NCI-H2029 treated with DMSO at 0.1 percent for 48 hours (cell line): ENCODE results near the gene C20orf144.

Experiments
- DNase-seq: peaks from one replicate; lab custom pipeline; 2025; lab: John Stamatoyannopoulos, UW

C20orf144 gene

DNA sequence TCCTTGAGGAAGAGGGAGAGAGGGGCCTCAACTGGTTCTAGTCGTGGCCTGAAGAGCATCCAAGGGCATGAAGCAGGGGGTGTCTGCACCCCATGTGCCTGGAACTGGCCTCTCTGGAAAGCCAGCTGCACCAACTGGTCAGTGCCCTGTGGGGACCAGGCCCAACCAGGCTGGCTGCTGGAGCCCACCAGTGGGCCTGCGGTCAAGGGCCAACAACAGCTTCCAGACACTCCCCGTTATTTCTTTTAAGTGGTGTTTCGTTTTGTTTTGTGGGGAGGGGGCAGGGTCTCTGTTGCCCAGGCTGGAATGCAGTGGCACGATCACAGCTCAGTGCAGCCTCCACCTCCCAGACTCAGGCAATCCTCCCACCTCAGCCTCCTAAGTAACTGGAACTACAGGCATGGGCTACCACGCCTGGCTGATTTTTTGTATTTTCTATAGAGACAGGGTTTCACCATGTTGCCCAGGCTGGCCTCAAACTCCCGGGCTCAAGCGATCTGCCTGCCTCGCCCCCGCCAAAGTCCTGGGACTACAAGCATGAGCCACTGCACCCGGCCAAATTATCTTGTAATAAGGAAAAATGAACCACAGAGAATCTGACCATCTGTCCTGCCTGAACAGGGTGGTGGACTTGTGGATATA, 11.9 kb upstream of the C20orf144 start:
- no peak for DNase-seq

DNA sequence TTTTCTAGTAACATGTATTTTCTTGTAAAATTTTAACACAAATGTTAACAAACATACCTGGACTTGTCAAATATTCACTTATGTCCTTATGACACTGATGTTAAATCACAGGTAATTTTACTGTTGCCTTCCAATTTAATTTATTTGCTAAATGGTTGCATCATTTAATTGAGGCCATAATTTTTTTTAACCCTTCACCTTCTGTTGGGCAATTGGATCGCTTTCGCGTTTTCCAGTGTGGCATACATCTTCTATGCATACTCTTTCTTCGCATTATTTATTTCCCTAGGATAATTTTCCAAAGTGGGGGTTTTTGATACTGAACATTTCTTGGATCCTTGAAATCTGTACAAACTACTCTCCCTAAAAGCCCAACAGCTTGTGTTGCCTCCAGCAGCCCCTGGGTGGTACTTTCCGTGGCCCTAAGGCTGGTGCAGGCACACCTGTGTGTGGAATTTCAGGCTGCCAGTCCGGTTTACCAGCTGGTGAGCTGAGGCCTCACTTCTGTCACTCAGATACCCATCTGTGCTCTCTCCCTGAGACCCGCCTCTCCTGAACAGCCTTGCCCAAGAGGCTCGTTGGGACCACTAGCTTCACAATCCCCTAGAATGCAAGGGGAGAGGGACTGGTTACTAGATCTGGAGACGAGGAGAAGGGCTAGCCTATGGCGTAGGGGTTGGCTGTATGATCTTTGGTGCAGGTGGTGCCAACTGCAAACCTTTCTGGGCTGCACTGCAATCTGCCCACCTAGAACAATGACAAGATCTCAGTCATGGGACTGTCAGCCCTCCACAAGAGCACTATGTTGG, 11.2 kb upstream of the C20orf144 start:
- DNase-seq, result peak; percentile 12

DNA sequence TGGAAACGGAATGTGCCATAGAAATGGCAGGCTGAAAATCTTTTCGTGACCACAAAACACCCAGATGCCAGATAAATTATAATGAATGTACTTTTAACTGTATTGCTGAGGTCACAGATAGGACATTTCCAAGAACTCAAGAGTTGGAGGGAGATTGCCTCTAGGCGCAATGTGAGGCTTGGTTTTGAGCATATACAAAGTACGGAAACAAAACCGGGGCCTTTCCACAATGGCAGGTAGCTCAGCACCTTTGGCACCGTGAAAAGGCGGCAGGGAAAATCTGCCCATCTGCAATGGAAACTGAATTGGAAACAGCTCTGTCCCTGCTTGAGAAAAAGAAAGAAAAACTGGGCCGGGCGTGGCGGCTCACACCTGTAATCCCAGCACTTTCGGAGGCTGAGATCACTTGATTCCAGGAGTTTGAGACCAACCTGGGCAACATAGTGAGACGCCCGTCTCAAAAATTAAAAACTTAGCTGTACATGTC, 10.5 kb upstream of the C20orf144 start:
- no peak for DNase-seq

DNA sequence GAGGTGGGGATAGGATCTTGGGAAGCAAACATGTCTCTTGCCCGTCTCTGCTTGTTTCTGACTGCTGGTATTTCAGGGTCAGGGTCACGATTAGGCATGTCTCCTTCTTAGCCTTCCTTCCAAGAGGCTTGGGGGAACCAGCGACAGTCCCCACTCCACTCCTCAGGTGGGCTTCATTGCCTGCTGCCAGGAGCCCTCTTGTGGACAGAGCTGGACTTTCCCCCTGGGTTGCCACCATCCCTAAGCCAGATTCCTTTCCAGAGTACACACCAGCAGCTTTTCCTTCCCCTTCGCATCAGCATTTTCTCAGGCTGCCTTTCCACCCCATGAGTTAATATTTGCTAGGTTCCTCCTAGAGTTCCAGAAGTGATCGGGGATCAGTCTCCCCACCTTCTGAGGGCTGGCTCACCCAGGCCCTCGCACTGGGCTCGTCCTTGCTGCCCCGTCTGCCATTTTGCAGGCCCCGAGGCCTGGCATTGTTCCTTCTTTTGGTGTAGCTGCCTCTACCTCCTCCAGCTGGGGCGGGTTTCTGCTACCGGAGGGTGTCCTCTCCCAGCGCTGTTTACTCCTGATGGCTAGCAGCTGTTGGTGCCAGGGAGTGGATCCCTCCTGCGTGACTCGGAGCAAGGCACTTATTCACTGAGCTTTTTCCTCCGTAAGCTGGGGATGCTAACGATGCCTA, 8.8 kb upstream of the C20orf144 start:
- peak; percentile 81 for DNase-seq

DNA sequence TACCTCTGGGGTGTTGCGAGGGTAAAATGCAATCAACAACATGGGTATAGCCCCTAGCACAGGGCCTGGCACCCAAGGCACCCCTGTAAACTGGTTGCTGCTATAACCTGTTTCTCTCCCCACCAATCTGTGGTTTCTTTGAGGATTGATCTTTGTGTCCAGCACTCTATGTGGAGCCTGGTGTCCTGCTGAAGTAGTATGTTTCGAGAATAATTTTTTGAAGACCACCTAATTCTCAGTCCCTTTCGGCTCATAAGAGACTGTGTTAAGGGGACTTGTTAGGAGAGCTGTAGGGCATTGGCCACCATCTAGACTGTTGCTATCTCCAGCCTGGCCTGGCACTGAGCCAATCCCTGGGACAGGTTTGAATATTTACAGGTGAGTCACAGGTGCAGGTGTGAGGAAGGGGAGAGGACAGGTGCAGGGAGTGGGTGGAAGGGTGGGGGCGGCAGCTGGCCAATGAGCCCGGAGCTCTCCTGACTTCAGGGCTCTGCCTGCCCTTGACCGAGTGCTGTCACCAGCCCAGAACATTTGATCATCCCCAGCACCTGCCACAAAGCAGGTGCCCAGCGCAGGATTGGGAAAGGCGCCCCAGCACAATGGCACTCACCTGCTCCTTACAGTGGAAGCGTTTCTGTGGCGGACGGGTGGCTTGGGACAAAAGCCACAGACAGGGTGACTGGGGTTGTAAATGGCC, 8.1 kb upstream of the C20orf144 start:
- DNase-seq, result peak; percentile 98

DNA sequence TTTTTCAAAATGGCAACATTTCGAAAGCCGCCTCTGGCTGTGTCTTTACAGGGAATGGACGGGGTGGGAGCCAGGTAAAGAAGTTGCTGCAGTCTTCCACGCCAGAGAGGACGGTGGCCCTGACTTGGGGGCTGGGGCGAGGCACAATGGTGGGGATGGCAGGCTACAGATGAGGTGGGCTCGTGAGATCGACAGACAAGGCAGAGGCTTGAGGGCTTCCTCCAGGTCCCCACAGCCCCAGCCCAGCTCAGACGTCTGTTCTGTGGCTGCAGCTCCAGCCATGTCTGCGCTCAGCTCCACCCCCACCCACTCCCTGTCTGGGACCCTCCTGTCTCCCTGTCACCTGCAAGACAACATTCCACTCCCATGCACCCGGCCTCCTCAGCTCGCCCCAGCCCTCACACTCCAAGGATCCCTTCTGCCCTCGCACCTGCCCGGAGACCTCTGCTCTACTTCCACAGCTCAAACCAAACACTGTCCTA, 7.4 kb upstream of the C20orf144 start:
- peak; percentile 13 for DNase-seq

DNA sequence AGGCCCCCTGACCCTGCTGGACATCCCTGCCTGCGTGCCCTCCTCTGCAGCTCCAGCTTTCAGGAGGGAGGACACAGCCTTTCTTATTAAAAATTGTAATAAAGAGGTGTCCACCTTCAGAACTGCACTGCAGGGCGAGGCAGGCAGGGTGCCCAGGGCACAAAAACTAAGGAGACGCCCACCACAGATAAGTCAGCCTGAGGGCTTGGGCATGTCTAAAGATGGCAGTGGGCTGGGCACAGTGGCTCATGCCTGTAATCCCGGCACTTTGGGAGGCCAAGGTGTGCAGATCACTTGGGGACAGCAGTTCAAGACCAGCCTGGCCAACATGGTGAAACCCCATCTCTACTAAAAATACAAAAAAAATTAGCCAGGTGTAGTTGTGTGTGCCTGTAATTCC, 7.0 kb upstream of the C20orf144 start:
- no peak for DNase-seq

DNA sequence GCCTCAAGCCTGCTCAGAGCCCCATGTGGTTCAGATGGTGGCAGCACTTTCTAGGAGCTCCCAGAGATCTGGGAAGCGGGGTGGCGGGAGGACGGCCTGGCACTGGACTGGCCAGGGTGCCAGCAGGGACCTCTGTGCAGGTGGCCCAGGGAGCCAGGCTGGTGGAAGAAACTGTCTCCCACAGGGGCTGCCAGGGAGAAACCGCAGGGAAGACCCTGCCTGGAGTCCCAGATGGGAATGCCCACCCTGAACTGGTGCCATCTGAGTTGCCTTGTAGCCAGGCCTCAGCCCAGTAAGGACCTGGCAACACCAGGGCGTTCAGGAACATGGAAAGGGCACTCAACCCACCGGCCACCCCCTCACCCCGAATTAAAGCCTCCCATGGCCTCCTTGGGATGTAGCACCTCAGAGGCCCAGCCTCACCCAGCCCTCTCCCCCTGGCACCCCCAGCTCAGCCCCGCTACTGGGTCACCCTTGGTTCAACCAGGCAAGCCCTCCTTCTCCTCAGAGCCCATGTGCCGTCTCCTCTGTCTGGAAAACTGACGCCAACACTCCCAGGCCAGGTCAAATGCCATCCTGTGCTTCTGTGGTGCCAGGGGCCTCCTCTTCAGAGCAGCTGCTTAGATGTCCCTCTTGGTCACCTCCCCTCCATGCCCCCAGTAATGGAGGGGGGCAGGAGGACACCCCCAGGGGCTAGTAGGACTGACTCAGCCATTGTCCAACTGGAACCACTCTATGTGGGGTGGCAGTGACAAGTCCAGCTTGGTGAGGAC, 5.9 kb upstream of the C20orf144 start:
- DNase-seq, result no peak

DNA sequence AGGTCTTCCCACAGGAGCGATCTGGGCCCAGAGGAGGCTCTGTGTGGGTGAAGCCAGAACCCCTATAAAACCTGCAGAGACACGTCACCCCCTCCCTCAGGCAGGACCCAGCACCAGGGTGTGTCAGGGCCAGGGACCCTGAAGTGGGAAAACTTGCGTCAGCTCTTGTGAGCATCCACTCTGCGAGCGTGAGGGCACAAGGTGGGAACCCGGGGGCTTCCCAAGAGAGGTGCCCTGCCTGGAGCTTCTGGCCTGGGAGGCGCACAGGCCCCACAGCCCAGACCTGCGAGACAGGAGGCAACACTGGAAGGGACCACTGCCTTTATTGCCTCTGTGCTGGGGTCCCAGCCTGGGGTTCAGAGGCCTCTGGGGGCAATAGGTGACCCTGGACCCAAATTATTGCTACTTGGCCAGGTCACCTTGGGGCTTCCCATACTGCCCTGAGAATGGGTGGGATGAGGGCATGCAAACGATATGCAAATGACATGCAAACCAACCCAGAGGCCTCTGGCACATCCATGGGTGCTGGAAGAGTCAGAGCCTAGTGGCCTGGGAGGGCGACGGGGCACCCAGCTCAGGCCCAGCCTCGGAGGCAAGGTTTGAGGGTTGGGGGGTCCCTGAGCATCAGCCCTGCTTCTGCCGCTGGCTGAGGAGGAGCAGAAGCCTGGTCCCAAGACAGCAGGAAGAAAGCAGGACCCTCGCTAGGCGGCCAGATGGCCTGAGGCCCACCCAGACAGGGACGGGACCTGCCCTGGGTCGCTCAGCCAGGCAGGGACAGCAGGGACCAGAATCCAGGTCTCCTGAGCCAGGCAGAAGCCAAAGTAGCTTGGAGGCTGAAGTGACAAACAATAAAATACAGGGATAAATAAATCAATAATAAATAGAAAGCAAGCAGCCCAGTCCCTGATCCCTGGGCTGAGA, 5.1 kb upstream of the C20orf144 start:
- no peak for DNase-seq

DNA sequence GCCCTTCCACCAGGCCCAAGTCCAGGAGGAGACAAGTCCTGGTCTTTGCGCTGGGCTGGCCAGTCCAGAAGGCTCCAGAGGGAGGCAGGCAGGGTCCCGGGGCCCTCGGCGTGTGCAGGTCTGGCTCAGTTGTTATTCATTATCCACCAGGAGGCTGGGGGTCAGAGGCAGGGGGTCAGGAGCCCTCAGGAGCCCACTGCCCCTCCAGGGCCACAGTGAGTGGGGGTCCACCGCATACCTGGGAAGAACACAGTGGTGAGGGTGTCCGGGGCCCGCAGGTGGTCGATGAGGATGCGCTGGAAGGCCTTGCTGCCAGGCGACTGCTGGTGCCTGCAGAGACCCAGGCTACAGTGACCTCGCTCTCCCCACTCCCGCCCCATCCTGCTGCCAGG, 4.4 kb upstream of the C20orf144 start:
- DNase-seq, result no peak

DNA sequence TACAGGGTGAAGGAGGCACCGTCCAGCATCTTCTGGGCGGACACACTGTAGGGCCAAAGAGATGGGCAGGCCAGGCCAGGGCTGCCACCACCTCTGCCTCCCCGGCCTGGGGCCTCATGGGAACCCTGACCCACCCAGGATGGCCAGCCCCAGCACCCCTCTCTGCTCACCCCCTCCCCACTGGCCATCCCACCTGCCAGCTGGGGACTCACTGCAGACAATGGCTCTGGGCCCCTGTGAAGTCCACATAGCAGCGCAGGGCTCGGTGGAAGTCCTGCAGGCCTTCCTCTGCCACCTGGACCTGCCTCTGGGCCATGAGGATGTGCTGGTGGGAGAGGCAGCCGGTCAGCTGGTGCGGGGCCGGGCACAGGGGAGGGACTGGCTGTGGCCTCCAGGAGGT, 3.6 kb upstream of the C20orf144 start:
- DNase-seq, result no peak

DNA sequence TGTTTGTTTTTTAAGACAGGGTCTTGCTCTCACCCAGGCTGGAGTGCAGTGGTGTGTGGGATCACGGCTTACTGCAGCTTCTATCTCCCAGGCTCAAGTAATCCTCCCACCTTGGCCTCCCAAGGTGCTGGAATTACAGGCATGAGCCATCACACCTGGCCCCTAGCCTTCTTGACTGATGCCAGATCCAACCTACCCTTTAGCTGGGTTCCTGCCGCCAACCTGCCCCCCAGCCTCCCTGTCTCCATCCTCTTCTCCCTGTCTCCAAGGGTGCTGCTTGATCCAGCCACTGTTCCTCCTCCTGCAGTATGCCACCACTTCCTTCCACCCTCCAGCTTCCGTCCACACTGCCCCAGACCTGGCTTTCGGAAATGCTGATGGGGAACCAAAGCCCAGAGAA, 3.2 kb upstream of the C20orf144 start:
- no peak for DNase-seq

DNA sequence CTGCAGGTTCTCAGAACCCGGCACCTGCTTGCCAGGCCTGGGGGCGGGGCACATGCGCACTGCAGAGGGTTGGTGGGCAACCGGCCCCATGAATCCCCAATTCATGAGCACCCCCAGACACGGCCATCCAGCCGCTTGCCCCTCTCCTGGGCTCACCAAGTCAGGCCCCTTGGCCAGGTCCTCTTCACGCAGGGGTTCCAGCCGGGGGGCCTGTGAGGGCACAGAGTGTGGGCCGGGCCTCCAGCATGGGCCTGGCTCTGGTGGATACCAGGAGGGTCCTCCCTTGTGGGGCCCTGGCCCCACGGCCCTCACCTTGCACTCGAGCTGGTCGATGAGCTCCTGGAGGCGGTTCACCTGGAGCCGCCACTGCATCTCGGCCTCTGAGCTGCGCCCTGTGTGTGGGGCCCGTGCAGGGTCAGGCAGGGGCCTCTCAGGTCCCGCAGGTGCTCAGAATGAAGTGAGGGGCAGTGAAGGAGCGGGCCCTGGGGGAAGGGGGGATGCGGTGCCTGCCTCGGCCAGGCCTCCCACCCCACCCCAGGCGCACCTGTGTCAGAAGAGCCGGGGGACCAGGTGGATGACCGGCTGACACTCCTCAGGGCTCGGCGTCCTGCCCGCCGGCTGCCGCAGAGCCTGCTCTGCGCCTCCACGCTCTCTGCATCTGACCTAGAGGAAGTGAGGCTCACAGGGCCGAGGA, 2.6 kb upstream of the C20orf144 start:
- DNase-seq, result no peak

DNA sequence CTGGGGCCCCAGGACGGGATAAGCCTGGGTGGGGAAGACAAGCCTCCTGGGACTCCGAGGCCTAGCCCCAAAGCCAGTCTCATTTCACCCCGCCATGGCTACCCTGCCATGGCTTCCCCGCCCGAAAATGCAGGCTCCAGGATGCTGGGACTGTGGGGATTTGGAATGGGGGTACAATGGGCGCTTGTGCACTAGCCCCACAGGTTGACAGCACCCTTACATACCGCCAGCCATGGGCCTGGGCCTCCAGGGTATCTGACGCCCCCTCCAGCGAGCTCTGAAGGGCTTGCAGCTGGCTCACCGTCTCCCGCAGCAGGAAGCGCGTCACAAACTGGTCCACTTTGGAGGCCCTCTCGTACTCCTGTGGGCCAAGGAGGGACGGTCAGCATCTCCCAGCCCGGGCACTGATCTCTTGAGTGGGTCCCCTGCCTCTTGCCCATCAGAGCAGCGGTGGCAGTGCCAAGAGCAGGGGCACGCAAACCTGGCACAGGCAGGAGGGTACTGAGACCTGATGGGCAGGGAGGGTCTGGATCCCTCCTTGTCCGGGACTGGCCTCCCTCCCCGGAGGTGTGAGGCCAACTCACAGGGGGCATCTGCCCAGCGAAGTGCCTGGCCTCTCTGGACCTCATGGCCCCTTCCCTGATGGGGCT, 2.0 kb upstream of the C20orf144 start:
- DNase-seq, result no peak

DNA sequence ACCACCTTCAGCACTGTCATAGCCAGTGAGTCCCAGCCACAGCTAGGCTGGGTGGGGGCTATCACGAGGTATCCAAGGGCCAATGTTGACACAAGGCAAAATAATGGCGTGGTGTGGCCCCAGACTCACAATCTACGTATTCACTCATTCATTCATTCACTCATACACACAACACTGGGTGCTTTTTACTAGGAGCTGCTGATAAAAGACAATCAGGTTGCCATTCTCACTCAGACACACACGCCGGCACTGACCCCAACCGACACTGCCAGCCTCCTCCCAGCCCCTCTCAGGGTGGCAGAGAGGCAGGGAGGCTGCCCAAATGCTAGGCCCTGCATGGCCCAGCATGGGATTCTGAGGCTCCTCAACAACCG, 1.5 kb upstream of the C20orf144 start:
- no peak for DNase-seq

DNA sequence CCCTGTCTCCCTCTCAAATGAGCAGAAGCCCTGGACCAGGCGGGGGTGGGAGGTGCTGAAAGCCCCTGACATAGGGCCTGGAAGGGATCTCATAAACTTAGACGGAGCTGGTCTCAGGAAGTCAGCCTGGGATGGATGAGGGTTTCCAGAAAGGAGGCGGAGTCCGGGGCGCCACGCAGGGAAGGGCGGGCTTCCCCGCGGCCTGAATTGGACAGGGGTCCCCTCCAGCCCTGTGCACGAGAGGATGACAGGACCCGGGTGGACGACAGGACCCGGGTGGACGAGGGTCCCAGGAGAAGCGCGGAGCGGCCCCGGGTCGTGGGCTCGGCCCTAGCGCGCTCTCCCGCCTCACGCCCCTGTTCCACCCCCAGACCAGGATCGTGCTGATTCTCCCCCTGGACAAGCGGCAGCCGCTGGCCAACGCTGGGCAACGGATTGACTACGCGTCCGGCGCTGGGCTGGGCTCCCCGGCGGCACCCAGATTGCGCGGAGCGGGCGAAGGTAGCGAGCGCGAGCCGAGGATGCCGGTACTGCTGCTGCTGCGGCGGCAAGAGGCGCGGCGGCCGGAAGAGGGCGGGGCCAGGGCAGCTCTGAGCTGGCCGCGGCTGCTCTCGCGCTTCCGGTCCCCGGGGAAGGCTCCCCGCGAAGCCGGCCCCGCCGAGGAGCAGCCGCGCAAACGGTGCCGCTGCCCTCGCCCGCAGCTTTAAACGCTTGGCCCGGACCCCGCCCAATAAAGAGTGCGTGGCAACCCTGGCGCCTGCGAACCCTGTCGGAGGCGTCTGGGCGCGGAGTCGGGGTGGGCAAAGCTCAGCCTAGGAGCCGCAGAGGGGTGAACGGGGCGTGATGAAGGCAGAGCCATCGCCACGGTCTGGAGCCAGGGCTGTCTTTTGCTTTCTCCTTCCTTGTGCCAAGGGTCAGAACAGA, 1.3 kb downstream of the C20orf144 start:
- peak; percentile 39 for DNase-seq

DNA sequence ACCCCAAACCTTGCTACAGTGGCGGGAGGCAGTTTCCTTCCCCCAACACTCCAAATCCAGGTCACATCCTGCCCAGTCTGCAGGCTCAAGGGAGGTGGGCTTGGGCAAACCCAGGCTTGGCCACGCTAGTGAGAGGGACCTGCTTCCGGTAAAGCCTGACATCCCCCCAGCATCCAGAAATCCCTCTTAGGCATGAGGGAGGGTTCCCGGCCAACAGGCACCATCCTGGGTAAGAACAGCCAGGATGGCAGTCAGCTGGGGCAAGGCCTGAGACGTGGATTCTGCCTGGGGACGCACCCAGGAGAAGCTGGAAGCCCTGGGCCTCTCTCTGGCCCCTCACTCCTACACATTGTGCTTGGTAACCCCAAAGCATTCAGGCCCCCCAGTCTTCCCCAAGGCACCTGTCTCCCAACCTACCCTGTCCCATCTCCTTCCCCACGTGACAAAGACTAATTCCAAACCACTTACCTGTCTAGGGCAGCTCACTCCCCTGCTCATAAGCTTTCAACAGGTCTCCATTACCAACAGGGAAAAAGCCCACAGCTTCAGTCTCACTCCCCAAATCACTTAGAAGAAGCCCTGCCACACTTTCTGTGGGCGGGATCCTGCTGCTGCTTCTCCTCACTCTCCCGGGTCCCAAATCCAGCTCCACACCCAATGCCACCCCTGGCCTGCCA, 2.1 kb downstream of the C20orf144 start:
- DNase-seq, result no peak

DNA sequence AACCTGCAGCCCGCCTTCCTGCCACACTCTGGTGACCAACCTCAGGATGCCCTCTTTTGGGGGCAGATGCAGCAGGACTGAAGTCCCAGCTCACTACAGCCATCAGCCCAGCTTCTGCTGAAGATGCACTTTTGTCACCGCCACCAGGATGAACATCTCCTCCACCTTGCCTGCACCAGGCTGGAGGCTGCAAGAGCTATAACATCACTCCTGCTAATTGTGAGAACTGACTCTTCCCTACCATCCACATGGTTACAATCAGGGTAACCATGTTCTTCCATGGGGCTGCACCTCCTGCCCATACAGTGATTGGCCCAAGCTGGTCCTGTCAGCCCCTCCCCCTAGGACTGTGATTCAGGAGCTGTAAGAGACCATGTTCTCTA, 2.6 kb downstream of the C20orf144 start:
- no peak for DNase-seq
